GM18520 (cell line): ENCODE measurements around the gene ART3.
A peak's percentile ranks its signal among the peaks of the same experiment; 100 is the strongest.
"Not testable (repeated sequence)": the region's sequence is repeated elsewhere in the genome, so short reads cannot be mapped to it uniquely, and the experiment has no call there.

Experiments used
- ATAC-seq: cut with Tn5 transposase; IDR thresholded peaks from one replicate; pipeline ENCODE4 v1.9.1; 2021; ENCODE audit not compliant: unreplicated experiment

ART3 gene, protein sequence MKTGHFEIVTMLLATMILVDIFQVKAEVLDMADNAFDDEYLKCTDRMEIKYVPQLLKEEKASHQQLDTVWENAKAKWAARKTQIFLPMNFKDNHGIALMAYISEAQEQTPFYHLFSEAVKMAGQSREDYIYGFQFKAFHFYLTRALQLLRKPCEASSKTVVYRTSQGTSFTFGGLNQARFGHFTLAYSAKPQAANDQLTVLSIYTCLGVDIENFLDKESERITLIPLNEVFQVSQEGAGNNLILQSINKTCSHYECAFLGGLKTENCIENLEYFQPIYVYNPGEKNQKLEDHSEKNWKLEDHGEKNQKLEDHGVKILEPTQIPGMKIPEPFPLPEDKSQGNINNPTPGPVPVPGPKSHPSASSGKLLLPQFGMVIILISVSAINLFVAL

GRCh38 chr4:76074468-76074867, at the start of gene ART3:
TSS of gene ART3 (plus strand) at chr4:76074709. CDS start at chr4:76075890, 1,181 bp downstream.
- no peak for ATAC-seq

- ATAC-seq = no peak
Observed at GRCh38 chr4:76028350-76028765, 46.2 kb upstream of the ART3 start.

DNA sequence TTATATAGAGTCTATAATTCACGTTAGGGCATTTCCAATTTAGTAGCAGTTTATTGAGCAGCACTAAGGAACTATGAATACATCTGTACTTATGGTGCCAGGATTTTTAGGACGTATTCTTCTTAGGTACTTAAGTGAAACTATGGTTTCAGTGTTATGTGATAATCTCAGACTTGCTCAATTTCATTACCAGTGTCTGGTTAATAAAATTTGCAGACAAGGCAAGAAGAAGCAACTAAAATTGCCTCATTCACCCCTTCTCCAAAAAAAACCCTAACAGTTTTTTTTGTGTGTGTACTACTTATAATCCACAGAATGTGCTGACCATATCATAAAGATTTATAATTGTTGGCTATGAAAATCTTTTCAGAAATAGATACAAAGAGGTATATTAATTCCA, 45.2 kb upstream of the ART3 start:
- no peak for ATAC-seq

GRCh38 chr4:76035141-76035540, 39.4 kb upstream of the ART3 start:
- ATAC-seq = peak; percentile 70

GRCh38 chr4:76035799-76036380, 38.6 kb upstream of the ART3 start, which contains the start of gene CXCL11:
TSS of gene CXCL11 (minus strand) at chr4:76036070. CDS start at chr4:76035987, 83 bp downstream.
- no peak for ATAC-seq

DNA sequence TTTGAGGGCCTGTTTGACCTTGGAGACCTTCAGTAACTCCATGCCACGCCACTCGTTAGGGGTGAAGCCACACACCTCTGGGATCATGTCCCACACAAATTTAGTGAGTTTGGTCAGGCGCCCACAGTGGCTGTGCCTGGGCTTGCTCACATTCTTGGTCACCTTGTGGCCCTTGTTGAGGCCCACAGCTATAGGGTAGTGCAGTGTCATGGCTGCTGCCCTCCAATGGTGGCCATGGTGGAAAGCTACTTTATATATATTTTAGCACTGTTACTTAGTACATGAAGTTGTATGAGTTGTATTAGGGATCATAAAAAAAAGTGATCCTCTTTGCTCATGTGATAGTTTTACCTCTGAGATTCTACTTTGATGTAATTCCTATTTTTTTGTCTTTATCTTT, 37.7 kb upstream of the ART3 start:
- ATAC-seq = no peak

DNA sequence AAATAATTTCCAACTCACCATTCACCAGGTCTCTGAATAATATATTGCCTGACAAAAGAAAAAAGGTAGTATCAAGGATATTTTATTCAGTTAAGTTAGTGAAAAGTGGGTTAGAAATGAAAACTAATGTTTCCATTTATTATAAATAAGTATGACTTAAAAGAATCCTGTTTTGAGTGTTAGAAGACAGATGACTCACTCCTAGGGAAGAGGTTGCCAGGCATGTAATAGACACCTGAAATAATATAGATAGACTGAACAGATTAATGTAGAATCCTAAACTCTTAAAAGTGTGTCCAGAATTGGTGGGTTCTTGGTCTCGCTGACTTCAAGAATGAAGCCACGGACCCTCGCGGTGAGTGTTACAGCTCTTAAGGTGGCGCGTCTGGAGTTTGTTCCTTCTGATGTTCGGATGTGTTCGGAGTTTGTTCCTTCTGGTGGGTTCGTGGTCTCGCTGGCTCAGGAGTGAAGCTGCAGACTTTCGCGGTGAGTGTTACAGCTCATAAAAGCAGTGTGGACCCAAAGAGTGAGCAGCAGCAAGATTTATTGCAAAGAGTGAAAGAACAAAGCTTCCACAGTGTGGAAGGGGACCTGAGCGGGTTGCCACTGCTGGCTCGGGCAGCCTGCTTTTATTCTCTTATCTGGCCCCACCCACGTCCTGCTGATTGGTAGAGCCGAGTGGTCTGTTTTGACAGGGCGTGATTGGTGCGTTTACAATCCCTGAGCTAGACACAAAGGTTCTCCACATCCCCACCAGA, 32.1 kb upstream of the ART3 start:
- ATAC-seq = not testable (repeated sequence)

DNA sequence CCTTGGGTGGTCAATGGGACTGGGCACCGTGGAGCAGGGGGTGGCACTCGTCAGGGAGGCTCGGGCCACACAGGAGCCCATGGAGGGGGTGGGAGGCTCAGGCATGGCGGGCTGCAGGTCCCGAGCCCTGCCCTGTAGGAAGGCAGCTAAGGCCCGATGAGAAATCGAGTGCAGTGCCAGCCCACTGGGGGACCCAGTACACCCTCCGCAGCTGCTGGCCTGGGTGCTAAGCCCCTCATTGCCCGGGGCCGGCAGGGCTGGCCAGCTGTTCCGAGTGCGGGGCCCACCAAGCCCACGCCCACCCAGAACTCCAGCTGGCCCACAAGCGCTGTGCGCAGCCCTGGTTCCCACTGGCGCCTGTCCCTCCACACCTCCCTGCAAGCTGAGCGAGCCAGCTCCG, 31.2 kb upstream of the ART3 start:
- not testable (repeated sequence) for ATAC-seq

GRCh38 chr4:76044686-76045085, 29.8 kb upstream of the ART3 start:
- not testable (repeated sequence) for ATAC-seq

- ATAC-seq = not testable (repeated sequence)
Observed at GRCh38 chr4:76049860-76050416, 24.6 kb upstream of the ART3 start.

DNA sequence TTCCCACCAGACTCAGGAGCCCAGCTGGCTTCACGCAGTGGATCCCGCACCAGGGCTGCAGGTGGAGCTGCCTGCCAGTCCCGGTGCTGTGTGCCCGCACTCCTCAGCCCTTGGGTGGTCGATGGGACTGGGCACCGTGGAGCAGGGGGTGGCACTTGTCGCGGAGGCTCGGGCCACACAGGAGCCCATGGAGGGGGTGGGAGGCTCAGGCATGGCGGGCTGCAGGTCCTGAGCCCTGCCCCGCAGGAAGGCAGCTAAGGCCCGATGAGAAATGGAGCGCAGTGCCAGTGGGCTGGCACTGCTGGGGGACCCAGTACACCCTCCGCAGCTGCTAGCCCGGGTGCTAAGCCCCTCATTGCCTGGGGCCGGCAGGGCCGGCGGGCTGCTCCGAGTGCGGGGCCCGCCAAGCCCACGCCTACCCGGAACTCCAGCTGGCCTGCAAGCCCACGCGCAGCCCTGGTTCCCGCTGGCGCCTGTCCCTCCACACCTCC, 23.9 kb upstream of the ART3 start:
- not testable (repeated sequence) for ATAC-seq

GRCh38 chr4:76053730-76054129, 20.8 kb upstream of the ART3 start:
- ATAC-seq = no peak

- ATAC-seq = peak; percentile 85
Observed at GRCh38 chr4:76055016-76055415, 19.5 kb upstream of the ART3 start.

GRCh38 chr4:76055421-76055820, 19.1 kb upstream of the ART3 start:
- no peak for ATAC-seq

DNA sequence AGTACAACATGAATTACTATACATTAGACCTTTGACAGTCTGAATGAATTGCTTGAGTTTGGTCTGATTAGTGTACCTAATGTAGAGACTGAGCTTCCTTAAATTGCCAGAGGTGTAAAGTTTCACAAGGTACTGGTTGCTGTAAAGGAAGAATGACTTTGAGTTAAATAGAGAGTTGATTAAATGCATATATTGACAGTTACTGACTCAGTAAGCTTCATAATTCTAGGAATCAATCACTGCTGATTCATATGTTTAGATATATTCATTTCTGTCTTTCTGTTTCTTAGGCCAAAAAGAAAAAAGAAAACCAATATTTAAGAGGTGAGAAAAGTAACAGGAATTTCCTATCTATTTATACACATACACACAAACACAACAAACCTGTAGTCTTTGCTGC, 16.2 kb upstream of the ART3 start:
- ATAC-seq = peak; percentile 62

- no peak for ATAC-seq
Observed at GRCh38 chr4:76058888-76059426, 15.6 kb upstream of the ART3 start.

DNA sequence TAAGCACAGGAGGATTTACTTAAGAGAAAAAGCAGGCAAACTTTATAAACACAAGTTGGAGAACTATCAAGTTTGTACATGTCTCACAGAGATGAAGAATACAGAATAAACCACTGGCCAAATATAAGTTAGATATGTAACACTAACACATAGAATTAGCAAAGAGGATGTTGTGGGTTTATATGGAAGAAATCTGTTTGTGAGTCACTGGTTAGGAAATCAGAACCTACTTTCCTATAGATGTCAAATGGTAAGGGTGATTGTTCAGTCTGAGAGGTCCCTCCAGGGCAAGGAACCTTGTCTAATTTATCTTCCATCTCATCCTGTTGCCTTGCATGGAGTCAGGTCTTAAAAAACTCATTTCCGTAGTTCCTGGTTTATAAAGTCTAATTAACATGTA, 14.8 kb upstream of the ART3 start:
- no peak for ATAC-seq

GRCh38 chr4:76060506-76060905, 14.0 kb upstream of the ART3 start:
- ATAC-seq = no peak

- no peak for ATAC-seq
Observed at GRCh38 chr4:76061421-76061820, 13.1 kb upstream of the ART3 start.

GRCh38 chr4:76061982-76062381, 12.5 kb upstream of the ART3 start:
- ATAC-seq = peak; percentile 44

- ATAC-seq = no peak
Observed at GRCh38 chr4:76066546-76066945, 8.0 kb upstream of the ART3 start.
